Kidney epithelial cell (primary cell): ENCODE measurements around the gene ADGRF1. TPM values are rescaled to one million over a fixed set of nuclear protein-coding genes. Genes with fewer than 3 reads are reported as not detected.

ENCODE experiments used
- DNase-seq: peaks from one replicate; pipeline ENCODE4 v3.0.0-alpha.2; 2010; ENCODE audit warnings: low read depth
- H3K27me3 ChIP-seq: 2 replicates; pipeline ENCODE4 v1.6.0; 2011; ENCODE audit warnings: low read length; ENCODE audit not compliant: control insufficient read depth, insufficient read depth
- H3K36me3 ChIP-seq: 2 replicates; pipeline ENCODE4 v1.5.1; 2011; ENCODE audit warnings: low read length; ENCODE audit not compliant: control insufficient read depth, insufficient read depth
- H3K4me3 ChIP-seq: 2 replicates; pipeline ENCODE4 v1.5.1; 2011; ENCODE audit warnings: low read depth, mild to moderate bottlenecking, control low read depth, low read length
- total RNA-seq: library from RNA; depleted of rRNA; stranded (reverse); fragments of >200 nt; gene quantifications from 2 replicates; pipeline ENCODE4 v1.2.3, GENCODE V29; 2015
- TF ChIP-seq, protein P1 (sequence below): IDR thresholded peaks from 2 replicates; pipeline ENCODE4 v1.5.1; 2011; ENCODE audit warnings: mild to moderate bottlenecking, moderate library complexity, low read length, control low read depth, inconsistent platforms; ENCODE audit not compliant: insufficient read depth, poor library complexity, severe bottlenecking

The ADGRF1 gene
- total RNA-seq, 1 donor from 2014 or later = 5.3 TPM

DNA sequence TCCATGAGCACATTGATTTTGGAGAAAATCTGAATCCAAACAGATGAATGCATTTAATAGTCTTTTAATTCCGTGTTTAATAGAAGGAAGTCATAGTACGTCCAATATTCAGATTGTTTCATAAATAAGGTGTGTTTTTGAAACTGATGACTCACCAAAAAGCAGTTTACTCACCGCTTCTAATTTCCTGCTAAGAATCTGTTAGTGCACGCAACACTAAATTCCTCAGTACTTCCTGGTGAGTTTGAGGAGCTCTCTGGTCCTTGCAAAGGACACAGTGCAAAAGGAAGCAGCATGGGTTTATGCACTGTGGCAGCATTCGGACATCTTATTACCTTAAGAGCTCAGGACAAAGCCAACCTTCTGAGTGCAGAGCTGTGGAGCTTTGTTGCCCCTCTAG is 2.3 kb upstream of the ADGRF1 start:
- Histone ChIP-seq H3K36me3 (no peaks in the 10 kb centered on the region), H3K4me3 (no peak overlapping the region)
- TF ChIP-seq, protein P1, sequence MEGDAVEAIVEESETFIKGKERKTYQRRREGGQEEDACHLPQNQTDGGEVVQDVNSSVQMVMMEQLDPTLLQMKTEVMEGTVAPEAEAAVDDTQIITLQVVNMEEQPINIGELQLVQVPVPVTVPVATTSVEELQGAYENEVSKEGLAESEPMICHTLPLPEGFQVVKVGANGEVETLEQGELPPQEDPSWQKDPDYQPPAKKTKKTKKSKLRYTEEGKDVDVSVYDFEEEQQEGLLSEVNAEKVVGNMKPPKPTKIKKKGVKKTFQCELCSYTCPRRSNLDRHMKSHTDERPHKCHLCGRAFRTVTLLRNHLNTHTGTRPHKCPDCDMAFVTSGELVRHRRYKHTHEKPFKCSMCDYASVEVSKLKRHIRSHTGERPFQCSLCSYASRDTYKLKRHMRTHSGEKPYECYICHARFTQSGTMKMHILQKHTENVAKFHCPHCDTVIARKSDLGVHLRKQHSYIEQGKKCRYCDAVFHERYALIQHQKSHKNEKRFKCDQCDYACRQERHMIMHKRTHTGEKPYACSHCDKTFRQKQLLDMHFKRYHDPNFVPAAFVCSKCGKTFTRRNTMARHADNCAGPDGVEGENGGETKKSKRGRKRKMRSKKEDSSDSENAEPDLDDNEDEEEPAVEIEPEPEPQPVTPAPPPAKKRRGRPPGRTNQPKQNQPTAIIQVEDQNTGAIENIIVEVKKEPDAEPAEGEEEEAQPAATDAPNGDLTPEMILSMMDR = no peak

DNA sequence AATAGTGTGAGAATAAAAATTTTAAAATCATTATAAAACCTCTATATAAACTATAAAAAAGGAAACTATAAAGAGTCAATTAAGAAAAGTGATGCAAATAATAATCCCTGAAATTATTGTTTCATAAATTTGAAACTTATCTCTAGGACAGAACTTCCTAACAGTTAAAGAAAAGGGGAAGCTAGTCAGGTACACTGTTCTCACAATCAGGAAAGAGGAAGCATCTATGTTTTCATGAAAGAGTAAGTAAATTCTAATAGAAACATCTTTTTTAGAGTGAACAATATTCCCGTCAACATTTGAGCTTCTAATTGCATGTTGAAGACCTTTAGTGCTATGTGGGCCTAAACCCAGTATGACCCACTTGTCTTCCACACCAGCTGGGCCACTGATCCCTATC is 1.2 kb upstream of the ADGRF1 start:
- Histone ChIP-seq H3K4me3 (no peak overlapping the region), H3K27me3 (no peaks in the 10 kb centered on the region), H3K36me3 (no peaks in the 10 kb centered on the region)
- no peak for DNase-seq
- TF ChIP-seq, protein P1 = no peak

More for the DNA sequence above, 2.3 kb upstream of the ADGRF1 start:
- H3K27me3 ChIP-seq = no peaks in the 10 kb centered on the region
- DNase-seq = peak; percentile 79

DNA sequence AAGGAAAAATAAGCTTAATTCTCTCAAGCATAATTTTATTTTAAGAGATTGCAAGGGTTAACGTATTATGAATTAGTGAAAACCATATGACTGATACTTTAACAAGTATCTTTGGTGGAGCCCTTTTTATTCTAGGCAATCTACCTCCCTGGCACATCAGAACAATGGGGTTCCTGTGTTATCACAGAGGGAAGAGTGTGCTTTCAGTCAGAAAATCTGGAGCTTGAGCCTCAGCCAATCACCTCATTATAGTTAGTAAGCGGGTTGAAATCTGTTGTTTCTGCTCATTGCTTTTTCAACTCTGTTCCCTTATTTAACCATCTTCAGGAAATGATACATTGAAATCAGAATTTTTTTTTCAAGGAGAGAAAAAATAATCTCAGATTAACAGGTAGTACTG is 391 bp downstream of the ADGRF1 start:
- TF ChIP-seq, protein P1 = no peak
- Histone ChIP-seq H3K27me3 (no peaks in the 10 kb centered on the region), H3K4me3 (no peak overlapping the region), H3K36me3 (no peaks in the 10 kb centered on the region)
- no peak for DNase-seq

DNA sequence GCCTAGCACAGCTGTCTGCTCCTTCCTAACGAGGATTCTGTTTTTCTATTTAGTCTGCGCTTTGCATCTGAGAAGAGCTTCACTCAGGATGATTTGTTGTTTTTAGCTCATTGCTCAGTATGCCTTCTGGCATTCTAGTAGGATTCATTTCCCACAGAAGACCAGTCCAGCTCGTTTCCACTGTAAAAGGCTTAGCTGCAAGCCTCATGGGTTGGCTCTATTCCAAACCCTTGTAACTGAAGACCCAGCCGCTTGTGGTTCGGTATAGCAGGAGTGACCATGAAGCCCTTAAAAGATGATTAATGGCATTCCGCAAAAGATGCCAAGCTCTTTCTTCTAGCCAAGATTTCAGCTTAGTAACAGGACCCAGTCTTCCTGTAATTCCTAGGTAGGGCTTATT is 7.2 kb downstream of the ADGRF1 start:
- Histone ChIP-seq H3K36me3 (no peaks in the 10 kb centered on the region), H3K27me3 (no peaks in the 10 kb centered on the region), H3K4me3 (no peak overlapping the region)
- TF ChIP-seq, protein P1 = no peak
- peak; percentile 96 for DNase-seq

DNA sequence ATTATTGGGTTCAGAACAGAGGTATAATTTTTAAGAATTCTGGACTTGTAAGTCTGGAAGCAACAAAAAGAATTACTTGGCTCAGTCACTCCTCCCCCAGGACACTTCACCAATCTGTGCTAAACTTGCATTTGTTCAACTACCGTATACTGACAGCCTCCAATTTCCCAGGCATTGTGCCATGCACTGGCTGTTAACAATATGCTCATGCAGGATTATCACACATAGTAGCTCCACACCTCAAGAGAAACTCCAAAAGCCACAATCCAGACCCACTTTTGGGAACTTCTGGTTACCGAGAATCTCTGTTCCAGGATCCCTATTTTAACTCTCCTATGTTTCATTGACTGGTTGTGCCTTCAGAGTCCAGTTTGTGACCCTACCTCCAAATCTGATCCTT is 7.7 kb downstream of the ADGRF1 start:
- H3K36me3 ChIP-seq = no peaks in the 10 kb centered on the region
- no peak overlapping the region for H3K4me3 ChIP-seq
- no peak for DNase-seq
- no peaks in the 10 kb centered on the region for H3K27me3 ChIP-seq
- TF ChIP-seq, protein P1 = no peak

DNA sequence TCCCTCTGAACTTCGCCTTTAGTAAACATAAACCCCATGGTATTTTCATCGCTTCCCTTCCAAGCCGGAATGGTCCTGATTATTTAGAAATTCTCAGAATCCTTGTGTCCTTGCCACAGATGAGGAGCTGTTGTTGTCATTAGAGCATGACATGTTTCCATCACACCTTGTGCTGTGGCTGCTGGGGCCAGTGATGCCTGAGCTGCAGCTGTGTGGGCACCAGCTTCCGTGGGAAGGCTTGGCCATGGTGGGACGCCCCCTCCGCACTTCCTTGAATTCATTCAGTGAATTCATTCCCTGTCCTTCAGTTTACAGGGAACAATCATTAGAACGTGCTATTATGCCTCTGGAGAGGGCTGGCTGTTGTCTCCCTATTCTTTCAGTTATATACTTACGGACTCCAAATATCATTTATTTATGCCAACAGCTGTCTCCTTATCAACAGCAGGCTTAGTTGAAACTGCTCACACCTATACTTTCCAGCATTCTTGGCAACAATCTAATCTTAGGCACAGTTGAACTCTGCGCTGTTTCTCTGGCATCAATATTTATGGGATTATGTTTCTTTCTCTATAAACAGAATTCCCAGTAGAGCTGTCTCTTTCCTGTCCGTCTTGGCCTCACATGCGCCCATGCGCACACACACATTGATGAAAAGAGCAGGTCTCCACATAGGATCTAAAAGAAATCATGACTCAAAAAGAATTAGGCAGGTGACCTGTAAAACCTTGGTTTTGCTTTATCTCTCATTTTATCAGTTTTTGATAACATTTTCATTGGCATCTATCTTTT is 9.0 kb downstream of the ADGRF1 start:
- no peak overlapping the region for H3K4me3 ChIP-seq
- TF ChIP-seq, protein P1 = no peak
- no peaks in the 10 kb centered on the region for H3K36me3 ChIP-seq
- H3K27me3 ChIP-seq = no peaks in the 10 kb centered on the region
- DNase-seq = no peak
